DND-41 (cell line): ENCODE results near the gene TBX18.

Experiments
- EZH2 ChIP-seq: IDR thresholded peaks from 3 replicates; pipeline ENCODE4 v1.6.1; 2012; ENCODE audit warnings: borderline replicate concordance, low read depth, mild to moderate bottlenecking, moderate library complexity, low read length, inconsistent platforms; ENCODE audit not compliant: severe bottlenecking
- TF ChIP-seq, protein P1 (sequence below): IDR thresholded peaks from 2 replicates; pipeline ENCODE4 v1.5.1; 2012; ENCODE audit warnings: borderline replicate concordance, low read length, moderate library complexity, mild to moderate bottlenecking; ENCODE audit not compliant: poor library complexity, severe bottlenecking; ENCODE audit errors: extremely low read depth

DNA sequence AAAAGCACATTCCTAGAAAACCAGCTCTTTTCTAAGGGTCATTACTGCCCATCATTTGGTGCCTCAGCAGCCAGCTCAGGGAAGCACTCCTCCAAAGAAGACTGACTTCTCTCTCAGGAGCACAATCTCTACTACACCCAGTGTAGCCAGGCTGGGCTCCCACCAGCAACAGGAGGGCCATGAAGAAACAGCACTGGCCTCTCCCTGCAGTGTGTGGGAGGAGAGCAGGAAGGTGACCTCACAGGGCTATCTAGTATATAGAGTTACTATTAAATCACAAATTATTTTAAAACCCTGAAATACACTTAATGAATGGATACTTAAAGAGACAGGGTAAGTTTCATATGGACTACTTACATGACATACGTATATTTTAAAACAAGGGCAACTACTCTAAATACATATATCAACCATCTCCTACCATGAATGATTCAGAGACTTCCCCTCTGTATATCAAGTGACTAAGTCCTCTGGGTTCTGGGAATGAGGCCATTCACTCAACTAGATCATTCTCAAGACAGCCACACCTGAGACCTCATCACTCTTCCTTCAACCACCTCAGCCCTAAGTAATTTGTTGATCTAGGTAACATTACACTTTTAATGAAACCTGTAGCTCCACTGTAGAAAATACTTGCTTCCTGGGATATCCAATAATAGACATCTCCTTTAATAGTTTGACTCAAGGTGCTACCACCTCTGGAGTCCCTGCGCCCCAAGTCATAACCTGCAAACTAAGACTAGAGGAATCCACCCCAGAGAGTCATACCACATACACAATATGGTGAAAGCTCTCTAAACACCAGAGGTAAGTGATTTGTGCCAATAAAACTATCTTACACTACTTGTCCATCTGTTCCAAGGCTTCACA lies 25.2 kb downstream of the TBX18 start:
- TF ChIP-seq, protein P1, sequence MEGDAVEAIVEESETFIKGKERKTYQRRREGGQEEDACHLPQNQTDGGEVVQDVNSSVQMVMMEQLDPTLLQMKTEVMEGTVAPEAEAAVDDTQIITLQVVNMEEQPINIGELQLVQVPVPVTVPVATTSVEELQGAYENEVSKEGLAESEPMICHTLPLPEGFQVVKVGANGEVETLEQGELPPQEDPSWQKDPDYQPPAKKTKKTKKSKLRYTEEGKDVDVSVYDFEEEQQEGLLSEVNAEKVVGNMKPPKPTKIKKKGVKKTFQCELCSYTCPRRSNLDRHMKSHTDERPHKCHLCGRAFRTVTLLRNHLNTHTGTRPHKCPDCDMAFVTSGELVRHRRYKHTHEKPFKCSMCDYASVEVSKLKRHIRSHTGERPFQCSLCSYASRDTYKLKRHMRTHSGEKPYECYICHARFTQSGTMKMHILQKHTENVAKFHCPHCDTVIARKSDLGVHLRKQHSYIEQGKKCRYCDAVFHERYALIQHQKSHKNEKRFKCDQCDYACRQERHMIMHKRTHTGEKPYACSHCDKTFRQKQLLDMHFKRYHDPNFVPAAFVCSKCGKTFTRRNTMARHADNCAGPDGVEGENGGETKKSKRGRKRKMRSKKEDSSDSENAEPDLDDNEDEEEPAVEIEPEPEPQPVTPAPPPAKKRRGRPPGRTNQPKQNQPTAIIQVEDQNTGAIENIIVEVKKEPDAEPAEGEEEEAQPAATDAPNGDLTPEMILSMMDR, result no peak
- TF ChIP-seq EZH2, result no peak
